UCSD-AML1 (cell line): Measurements from ENCODE around the gene CDH22.
A peak's percentile ranks its signal among the peaks of the same experiment; 100 is the strongest.

Source experiments
- DNase-seq: peaks from one replicate; lab custom pipeline; 2025; ENCODE audit not compliant: unreplicated experiment; lab: John Stamatoyannopoulos, UW

CDH22 gene

GRCh38 chr20:46217583-46217982, 90.7 kb downstream of the CDH22 start:
- DNase-seq, result no peak

- DNase-seq, result no peak
These were observed 91.4 kb downstream of the CDH22 start for GRCh38 chr20:46216770-46217464.

GRCh38 chr20:46215913-46216707, 92.2 kb downstream of the CDH22 start:
- peak; percentile 75 for DNase-seq

- no peak for DNase-seq
These were observed 93.3 kb downstream of the CDH22 start for GRCh38 chr20:46214824-46215488.

- DNase-seq, result no peak
These were observed 94.1 kb downstream of the CDH22 start for GRCh38 chr20:46213946-46214823.

- no peak for DNase-seq
These were observed 95.4 kb downstream of the CDH22 start for GRCh38 chr20:46212876-46213275.

- no peak for DNase-seq
These were observed 96.0 kb downstream of the CDH22 start for GRCh38 chr20:46212252-46212651.

- no peak for DNase-seq
These were observed 97.0 kb downstream of the CDH22 start for GRCh38 chr20:46211331-46211722.

- no peak for DNase-seq
These were observed 97.5 kb downstream of the CDH22 start for GRCh38 chr20:46210672-46211330.

GRCh38 chr20:46209930-46210671, 98.2 kb downstream of the CDH22 start:
- DNase-seq, result no peak

- DNase-seq, result no peak
These were observed 100.5 kb downstream of the CDH22 start for GRCh38 chr20:46207793-46208192.

- no peak for DNase-seq
These were observed 101.2 kb downstream of the CDH22 start for GRCh38 chr20:46206992-46207549.

GRCh38 chr20:46206025-46206424, 102.3 kb downstream of the CDH22 start:
- peak; percentile 75 for DNase-seq

GRCh38 chr20:46205349-46205748, 102.9 kb downstream of the CDH22 start:
- DNase-seq, result peak; percentile 62

GRCh38 chr20:46204594-46205186, 103.6 kb downstream of the CDH22 start:
- DNase-seq, result no peak

- no peak for DNase-seq
These were observed 104.8 kb downstream of the CDH22 start for GRCh38 chr20:46203510-46203837.

- DNase-seq, result no peak
These were observed 105.4 kb downstream of the CDH22 start for GRCh38 chr20:46202766-46203509.
